SHP77 (cell line): ENCODE measurements around the gene SULT2B1.

Experiments used
- DNase-seq, 2 experiments: peaks; one replicate each; lab custom pipeline; 2025; lab: John Stamatoyannopoulos, UW

Gene SULT2B1

GRCh38 chr19:48634424-48635262 lies 82.7 kb downstream of the SULT2B1 start:
- peak; percentile 95 to 96 for DNase-seq

GRCh38 chr19:48635263-48635965 lies 83.4 kb downstream of the SULT2B1 start:
- peak; percentile 44 to 71 for DNase-seq

DNA sequence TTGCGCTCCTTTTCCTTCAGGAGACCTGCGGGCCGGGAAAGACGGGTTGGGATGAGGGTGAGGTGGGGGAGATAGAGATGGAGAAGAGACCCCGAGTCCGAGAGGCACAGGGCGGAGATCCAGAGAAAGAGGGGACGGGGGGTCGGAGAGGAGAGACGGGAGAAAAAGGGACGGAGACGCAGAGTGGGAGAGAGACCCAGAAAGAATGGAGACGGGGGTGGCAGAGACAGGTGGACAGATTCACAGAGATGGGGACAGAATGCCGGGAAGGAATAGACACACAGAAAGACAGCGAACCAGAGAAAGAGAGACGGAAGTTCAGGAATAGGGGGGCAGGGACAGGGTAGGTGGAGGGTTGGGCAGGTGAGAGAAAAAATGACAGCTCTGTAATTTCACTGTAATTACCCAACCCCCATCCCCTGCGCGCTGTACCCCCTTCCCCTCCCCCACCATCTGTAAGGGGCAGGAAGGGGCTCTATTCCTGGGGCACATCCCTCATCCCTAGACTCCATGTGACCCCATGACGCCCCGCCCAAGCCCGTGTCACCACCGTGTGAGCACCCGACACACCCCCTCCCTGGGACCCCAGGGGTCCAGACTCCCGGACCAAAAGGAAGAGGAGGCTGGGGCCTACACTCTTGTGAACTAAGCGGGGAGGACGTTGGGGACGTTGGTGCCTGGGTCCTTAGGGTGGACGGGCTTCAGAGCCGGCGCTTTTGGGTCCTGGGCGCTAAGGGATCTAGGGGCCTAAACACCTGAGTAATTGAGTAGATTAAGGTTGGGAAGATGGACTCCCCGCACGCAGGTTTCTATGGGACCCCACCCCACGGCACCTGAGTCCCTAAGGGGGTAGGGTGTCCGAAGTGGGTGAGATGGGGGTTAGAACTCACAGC lies 84.2 kb downstream of the SULT2B1 start:
- DNase-seq = no peak

DNA sequence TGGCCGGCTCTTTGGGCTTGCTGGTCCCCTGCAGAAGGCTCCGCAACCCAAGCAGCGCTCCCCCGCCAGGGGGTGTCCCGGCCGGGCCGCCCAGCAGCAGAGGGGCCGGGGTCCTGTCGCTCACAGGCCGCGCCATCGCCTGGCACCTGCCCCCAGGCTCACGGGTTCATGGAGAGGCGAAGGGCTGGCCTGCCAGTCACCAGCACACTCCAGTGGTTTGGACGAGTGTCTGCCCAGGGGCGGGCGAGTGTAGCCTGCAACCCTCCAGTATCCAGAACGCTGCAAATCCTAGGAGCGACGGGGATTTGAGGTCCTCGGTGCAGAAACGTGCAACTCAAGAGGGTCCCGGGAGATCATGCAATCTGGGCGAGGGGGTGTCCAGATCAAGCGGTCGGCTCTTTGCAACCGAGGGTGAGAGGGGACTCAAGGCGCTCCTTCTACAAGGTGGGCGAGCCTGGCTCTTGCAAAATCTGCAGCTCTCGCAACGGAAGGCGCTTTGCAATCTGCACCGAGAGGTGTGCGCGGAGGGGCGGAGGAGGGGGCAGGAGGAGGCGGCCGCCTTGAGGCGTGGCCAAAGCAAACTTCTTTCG lies 85.0 kb downstream of the SULT2B1 start, which contains the start of gene DBP:
DBP (minus strand) TSS at position 521 of the 590 bp plus-strand sequence; CDS start at position 136, 385 bp downstream.
- DNase-seq = peak in 1 of 2 experiments; percentile 56

GRCh38 chr19:48637449-48637947 lies 85.5 kb downstream of the SULT2B1 start:
- peak; percentile 98 to 99 for DNase-seq

DNA sequence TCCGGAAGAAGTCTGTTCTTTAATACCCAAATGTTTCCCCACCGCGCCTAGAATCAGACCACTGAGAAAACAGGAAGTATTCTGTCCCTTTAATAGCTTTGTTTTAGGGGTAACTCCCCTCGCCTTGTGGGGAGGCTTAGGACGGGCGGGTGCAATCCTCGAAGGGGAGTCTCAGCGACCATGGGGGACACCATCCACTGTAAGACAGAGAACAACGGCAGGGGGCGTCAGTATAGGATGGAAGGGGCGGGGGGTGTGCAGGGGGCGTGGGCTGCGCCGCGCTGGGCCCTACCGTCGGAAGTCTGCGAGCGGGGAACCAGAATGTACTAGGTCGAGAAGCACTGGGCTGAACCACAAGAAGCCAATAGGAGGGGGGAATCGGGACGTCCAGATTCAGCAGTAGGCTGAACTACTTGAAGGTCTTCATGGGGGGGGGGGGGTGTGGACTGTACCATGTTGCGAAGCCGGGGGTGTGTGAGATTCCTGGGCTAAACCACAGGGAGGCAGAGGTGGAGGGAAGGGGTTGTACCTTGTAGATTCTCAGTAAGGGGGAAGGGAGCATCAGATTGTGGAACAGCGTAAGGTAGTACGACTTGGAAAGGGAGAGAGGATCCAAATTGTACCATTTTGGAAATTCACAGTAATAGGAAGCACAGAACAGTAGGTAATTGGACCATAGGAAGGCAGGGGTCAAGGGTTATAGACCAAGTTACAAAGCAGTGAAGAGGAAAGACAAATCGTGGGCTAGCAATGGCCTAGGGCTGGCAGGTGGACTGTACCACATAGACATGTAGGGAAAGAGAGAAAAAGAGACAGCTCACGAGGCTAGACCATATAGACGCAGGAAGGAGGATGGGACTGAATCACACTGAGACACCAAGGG lies 86.2 kb downstream of the SULT2B1 start:
- peak; percentile 76 to 77 for DNase-seq

GRCh38 chr19:48638831-48639381 lies 86.9 kb downstream of the SULT2B1 start:
- no peak for DNase-seq

GRCh38 chr19:48639483-48640375 lies 87.8 kb downstream of the SULT2B1 start:
- DNase-seq = no peak

DNA sequence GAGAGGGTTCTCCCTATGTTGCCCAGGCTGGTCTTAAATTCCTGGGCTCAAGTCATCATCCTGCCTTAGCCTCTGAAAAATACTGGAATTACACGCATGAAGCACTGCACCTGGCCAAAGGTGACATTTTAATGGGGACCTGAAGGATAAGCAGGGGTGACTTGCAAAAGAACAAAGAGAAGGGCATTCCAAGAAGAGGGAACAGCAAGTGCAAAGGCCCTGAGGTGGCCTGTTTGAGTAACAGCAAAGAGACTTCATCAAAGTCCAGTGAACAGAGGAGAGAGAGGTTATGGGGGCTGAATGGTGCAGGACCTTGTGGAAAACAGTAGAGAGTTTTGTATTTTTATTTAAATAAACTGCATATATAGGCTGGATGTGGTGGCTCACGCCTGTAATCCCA lies 89.9 kb downstream of the SULT2B1 start:
- no peak for DNase-seq

GRCh38 chr19:48642862-48643261 lies 90.9 kb downstream of the SULT2B1 start:
- no peak for DNase-seq

GRCh38 chr19:48644355-48644754 lies 92.4 kb downstream of the SULT2B1 start:
- no peak for DNase-seq

- peak; percentile 75 to 78 for DNase-seq
Measured at GRCh38 chr19:48644839-48645619, 93.1 kb downstream of the SULT2B1 start.

- no peak for DNase-seq
Measured at GRCh38 chr19:48645620-48646000, 93.6 kb downstream of the SULT2B1 start.

- DNase-seq = peak; percentile 81 to 88
Measured at GRCh38 chr19:48646001-48646721, 94.2 kb downstream of the SULT2B1 start, which contains the start of gene CA11. TSS of gene CA11 (minus strand) at chr19:48646187. CDS start at chr19:48645632, 555 bp downstream.

DNA sequence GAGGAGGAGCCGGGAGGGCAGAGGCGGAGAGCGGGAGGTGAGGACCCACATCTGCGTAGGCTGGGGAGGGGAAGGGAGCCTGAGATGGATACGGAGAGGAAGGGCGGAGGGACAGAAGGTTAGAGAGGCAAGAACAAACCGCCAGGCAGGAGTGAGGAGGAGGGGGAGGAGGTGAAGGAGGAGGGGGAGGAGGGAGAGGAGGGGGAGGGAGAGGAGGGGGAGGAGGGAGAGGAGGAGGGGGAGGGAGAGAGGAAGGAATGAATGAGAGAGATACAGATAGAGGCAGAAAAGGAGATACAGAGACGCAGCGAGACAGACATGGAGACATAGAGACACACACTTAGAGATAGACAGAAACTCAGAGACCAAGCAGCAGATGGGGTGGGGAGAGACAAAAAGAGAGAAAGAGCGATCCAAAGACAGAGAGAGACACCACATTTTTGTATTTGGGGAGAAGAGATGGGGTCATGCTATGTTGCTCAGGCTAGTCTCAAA lies 94.8 kb downstream of the SULT2B1 start:
- DNase-seq = peak in 1 of 2 experiments; percentile 89

GRCh38 chr19:48648134-48648533 lies 96.2 kb downstream of the SULT2B1 start:
- DNase-seq = no peak
